ENCODE results near the gene KIAA1328.

KIAA1328 gene

GRCh38 chr18:36993068-36993467, 164.1 kb downstream of the KIAA1328 start:
- no peak for TF ChIP-seq CTCF (conservative IDR thresholded peaks at IDR 0.05; ENCODE audit: control insufficient read depth, insufficient read depth, low read depth, low read length)
- peak; percentile 54 for DNase-seq (ENCODE audit: low read depth)
- no peak overlapping the region for H3K4me3 ChIP-seq (ENCODE audit: control insufficient read depth, low read depth, low read length)

GRCh38 chr18:37006742-37007141, 177.8 kb downstream of the KIAA1328 start:
- DNase-seq (ENCODE audit: low read depth) = no peak
- no peak overlapping the region for H3K4me3 ChIP-seq (ENCODE audit: control insufficient read depth, low read depth, low read length)
- TF ChIP-seq CTCF (conservative IDR thresholded peaks at IDR 0.05; ENCODE audit: control insufficient read depth, insufficient read depth, low read depth, low read length) = no peak

- no peak for DNase-seq (ENCODE audit: low read depth)
- TF ChIP-seq CTCF (conservative IDR thresholded peaks at IDR 0.05; ENCODE audit: control insufficient read depth, insufficient read depth, low read depth, low read length) = no peak
These were observed 183.5 kb downstream of the KIAA1328 start for GRCh38 chr18:37012452-37012851.

GRCh38 chr18:37019157-37019827, 190.4 kb downstream of the KIAA1328 start:
- no peak overlapping the region for H3K4me3 ChIP-seq (ENCODE audit: control insufficient read depth, low read depth, low read length)
- peak; percentile 8 for DNase-seq (ENCODE audit: low read depth)
- TF ChIP-seq CTCF (conservative IDR thresholded peaks at IDR 0.05; ENCODE audit: control insufficient read depth, insufficient read depth, low read depth, low read length) = peak; percentile 30

More at GRCh38 chr18:37012452-37012851, 183.5 kb downstream of the KIAA1328 start:
- no peak overlapping the region for H3K4me3 ChIP-seq (ENCODE audit: control insufficient read depth, low read depth, low read length)

GRCh38 chr18:37033419-37033818, 204.5 kb downstream of the KIAA1328 start:
- no peak for DNase-seq (ENCODE audit: low read depth)
- H3K4me3 ChIP-seq (ENCODE audit: control insufficient read depth, low read depth, low read length) = no peak overlapping the region
- TF ChIP-seq CTCF (conservative IDR thresholded peaks at IDR 0.05; ENCODE audit: control insufficient read depth, insufficient read depth, low read depth, low read length) = no peak

GRCh38 chr18:37042381-37042780, 213.5 kb downstream of the KIAA1328 start:
- no peak overlapping the region for H3K4me3 ChIP-seq (ENCODE audit: control insufficient read depth, low read depth, low read length)
- no peak for DNase-seq (ENCODE audit: low read depth)
- no peak for TF ChIP-seq CTCF (conservative IDR thresholded peaks at IDR 0.05; ENCODE audit: control insufficient read depth, insufficient read depth, low read depth, low read length)
